ENCODE measurements around the gene CCDC185.
"Not testable (repeated sequence)": the region's sequence is repeated elsewhere in the genome, so short reads cannot be mapped to it uniquely, and the experiment has no call there.

The CCDC185 gene

GRCh38 chr1:223399393-223399792 is 6.2 kb downstream of the CCDC185 start:
- DNase-seq = not testable (repeated sequence)

GRCh38 chr1:223401873-223402789 is 8.9 kb downstream of the CCDC185 start:
- DNase-seq = no peak

- no peak for DNase-seq
Measured at GRCh38 chr1:223402790-223403142, 9.6 kb downstream of the CCDC185 start.

DNA sequence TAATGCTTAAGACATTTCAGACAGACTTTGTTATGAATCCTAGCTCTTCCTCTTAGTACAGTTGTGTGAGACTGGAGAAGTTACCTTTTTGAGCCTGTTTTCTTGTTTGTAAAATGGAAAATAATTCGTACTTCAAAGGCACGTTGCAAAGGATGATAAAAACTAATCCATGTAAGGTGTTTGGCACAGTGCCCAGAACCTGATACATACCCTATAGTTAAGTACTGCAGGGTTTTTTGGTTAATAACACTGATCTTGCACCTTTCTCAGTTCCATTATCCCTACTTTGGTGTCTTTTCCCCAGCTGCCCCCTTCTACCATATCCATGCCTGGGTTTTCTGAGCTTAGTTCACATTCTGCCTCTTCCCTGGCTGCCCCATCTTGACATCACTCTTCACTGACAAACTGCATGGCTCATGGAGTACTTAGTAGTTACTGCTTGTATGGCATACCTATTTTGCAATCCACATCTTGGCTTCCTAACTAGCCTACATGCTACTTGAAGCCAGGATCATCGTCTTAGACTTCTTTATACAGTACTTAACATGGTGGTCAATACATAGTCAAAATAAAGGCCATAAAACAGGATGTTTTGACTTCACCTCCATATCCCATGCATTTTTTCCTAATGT is 10.1 kb downstream of the CCDC185 start:
- no peak for DNase-seq

DNA sequence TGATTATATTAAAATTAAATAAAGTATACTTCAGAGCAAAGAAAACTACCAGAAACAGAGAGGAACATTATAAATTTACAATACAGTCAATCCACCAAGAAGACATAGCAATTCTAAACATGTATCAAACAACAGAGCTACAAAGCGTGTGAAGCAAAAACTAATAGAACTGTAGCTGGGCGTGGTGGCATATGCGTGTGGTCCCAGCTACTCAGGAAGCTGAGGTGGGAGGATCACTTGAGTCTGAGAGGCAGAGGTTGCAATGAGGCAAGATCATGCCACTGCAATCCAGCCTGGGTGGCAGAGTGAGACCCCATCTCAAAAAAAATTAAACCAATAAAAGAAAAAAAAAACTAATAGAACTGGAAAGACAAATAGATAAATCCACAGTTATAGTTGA is 12.3 kb downstream of the CCDC185 start:
- DNase-seq = no peak

GRCh38 chr1:223410036-223410435 is 16.8 kb downstream of the CCDC185 start:
- no peak for DNase-seq

- DNase-seq = no peak
Measured at GRCh38 chr1:223411309-223411708, 18.1 kb downstream of the CCDC185 start.

DNA sequence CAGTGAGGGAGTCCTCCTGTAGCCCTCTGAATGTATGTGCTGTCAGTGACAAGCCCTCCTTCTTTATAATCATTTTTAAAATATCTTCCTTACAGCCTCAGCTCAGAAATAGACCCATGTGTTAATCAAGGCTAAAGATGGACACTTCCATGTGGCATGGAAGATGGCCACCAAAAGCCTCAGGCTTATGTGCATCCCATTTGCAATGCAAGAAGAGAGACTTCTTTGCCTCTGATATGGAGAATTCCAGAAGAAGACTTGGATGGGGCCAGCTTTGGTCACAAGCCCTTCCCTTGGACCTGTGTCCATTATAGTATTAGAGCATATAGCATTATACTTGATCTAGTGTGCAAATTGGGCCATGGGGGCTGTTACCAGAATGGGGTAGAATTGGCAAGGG is 18.5 kb downstream of the CCDC185 start:
- no peak for DNase-seq

- no peak for DNase-seq
Measured at GRCh38 chr1:223413216-223413615, 20.0 kb downstream of the CCDC185 start.

DNA sequence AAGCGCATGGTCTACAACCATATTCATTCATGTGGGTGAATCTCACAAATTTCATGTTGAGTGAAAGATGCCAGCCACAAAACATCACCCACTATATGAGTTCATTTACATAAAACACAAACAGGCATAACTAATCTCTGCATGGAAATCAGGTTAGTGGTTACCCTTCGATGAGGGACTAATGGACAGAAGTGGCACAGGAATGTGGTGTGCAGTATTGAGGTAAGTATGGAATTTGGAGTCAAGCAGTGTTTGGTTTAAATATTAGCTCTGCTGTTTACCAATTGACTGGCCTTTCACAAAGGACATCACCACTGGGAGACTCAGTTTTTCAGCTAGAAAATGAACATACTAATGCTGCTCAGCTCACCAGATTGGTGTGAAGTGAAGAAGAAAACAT is 24.2 kb downstream of the CCDC185 start:
- no peak for DNase-seq

- DNase-seq = no peak
Measured at GRCh38 chr1:223417903-223418663, 24.9 kb downstream of the CCDC185 start.

DNA sequence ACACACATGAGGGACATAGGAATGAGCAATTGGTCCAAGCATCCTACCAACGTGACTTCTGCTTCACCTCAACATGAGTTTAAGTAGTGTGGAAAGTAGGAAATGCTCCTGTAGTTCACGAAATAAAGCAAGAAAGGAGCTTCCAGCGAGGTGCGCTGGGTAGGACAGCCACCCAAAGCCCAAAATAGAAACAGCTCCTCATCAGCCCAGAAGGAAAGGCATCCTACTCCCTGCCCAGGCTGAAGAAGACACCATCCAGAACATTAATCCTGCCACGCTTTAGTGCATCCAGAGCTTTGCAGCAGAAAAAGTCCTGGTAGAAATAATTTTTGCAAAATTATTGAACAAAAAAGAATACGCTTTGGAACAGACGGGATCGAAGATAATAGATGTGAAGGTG is 25.9 kb downstream of the CCDC185 start:
- no peak for DNase-seq

DNA sequence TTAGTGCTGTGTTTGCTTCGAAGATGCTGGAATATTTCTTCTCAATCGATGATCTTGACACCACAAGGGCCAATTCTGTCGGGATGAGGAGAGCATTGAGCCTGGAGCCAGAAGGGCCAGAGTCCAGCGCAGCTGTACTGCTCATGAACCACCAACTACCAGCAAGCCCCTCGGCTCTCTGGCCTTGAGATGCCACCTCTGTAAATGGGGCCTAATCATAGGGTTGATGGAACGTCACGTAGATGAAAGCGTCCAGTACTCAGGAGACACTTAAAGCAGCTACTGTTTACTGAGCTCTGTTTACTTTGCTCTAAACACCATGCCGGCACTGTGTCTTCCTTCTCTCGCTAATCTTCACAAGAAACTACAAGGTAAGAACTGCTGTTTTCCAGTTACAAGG is 26.3 kb downstream of the CCDC185 start:
- no peak for DNase-seq

- DNase-seq = no peak
Measured at GRCh38 chr1:223421025-223421424, 27.8 kb downstream of the CCDC185 start.

GRCh38 chr1:223421676-223422075 is 28.5 kb downstream of the CCDC185 start:
- DNase-seq = no peak

DNA sequence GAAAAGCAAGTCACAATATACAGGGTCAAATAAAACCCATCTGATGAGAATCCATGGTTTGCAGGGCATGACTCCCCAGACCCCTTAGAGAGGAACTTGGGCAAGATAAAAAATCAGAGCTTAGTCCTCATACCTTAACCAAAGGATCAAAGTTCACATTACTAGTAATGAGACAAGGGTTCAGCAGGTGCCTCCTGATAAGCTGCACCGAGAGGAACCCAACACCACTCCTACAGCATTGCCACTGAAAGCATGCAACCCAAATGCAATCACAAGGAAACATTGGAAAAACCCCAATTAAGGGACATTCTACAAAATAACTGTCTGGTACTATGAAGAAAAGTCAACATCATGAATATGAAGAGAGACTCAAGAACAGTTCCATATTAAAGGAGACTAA is 29.7 kb downstream of the CCDC185 start:
- DNase-seq = no peak

- DNase-seq = no peak
Measured at GRCh38 chr1:223423641-223424233, 30.5 kb downstream of the CCDC185 start.

DNA sequence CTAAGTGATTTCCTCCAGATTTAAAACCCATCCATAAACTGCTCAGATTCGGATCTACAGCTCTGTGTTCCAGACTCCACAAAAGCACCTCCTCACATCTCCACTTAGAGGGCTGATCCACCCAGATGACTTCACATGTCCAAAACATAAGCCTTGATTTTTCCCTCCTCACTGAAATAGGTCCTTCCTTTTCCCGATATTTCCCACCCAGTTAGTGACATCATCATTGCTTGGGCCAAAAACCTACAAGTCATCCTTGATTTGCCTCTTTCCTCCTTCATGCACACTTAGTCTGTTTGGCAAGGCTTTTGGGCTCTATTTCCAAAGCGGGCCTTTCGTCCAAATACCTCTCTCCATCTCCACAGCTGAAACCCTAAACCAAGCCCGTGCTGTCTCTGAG is 32.3 kb downstream of the CCDC185 start:
- no peak for DNase-seq

DNA sequence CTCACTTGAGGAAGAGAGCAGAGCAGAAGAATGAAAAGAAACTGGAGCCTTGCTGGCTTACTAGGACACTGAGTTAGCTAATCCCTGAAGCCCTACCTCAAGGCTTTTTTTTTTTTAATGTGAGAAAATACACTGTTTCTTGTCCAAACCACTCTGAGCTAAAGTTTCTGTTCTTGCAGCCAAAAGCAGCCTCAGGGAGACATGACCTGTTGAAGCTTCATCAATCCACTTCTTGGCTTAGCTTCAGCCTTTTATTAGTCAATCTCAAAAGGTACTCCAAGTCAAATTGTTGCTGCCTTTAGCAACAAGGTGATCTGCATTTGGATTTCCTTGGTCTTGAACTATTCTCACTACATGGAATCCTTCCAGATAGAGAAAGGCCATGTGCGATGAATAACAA is 33.7 kb downstream of the CCDC185 start:
- DNase-seq = no peak

- no peak for DNase-seq
Measured at GRCh38 chr1:223429313-223429731, 36.1 kb downstream of the CCDC185 start.

DNA sequence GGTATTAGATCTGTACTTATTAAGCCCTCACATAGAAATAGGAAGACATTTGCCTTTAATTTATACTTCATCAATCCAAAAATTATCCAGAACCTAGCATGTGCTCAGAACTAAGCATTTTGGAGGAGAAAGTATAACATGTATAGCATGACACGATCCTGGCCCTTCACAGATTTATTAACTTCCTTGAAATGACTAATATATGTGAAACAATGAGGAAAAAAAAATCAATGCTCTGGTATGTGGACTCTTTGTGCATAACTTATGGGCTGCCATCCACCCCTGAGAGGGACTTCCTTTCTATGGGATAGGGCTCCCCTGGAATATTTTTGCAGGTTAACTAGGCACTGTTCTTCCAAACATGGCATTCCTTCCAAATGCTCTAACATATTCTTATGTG is 36.6 kb downstream of the CCDC185 start:
- no peak for DNase-seq

GRCh38 chr1:223430236-223430635 is 37.0 kb downstream of the CCDC185 start:
- no peak for DNase-seq

GRCh38 chr1:223437151-223437550 is 43.9 kb downstream of the CCDC185 start:
- no peak for DNase-seq

All from GOT3 (cell line).